GM13977 (cell line): ENCODE results near the gene MARK3.

Experiments used
- DNase-seq: peaks from one replicate; pipeline ENCODE4 v3.0.0; 2012; ENCODE audit warnings: low spot score
- CTCF ChIP-seq: IDR thresholded peaks from 2 replicates; pipeline ENCODE4 v1.5.1; 2012; ENCODE audit warnings: mild to moderate bottlenecking, control low read depth; ENCODE audit not compliant: insufficient read depth; ENCODE audit errors: extremely low read depth, missing control alignments
- in situ Hi-C: fragments of 300-500 bp; cut with MboI; formaldehyde crosslinking; loops from one replicate; pipeline ENCODE4 v1.12.0; 2022; ENCODE audit warnings: low sequenced_read_pairs, low pct_unique_long_range_greater_than_20kb, mixed read lengths, inconsistent platforms; ENCODE audit not compliant: unreplicated experiment

MARK3 gene

GRCh38 chr14:103456167-103456835 lies 71.1 kb downstream of the MARK3 start:
- no peak for TF ChIP-seq CTCF
- DNase-seq, result no peak
- in situ Hi-C loops, result no loop called here

GRCh38 chr14:103460415-103460814 lies 75.2 kb downstream of the MARK3 start:
- TF ChIP-seq CTCF, result no peak
- in situ Hi-C loops, result no loop called here
- DNase-seq, result no peak

GRCh38 chr14:103463149-103463548 lies 77.9 kb downstream of the MARK3 start:
- no peak for TF ChIP-seq CTCF
- no peak for DNase-seq
- in situ Hi-C loops, result no loop called here

- TF ChIP-seq CTCF, result no peak
- no peak for DNase-seq
- in situ Hi-C loops, result no loop called here
These were observed 78.6 kb downstream of the MARK3 start for GRCh38 chr14:103463851-103464250.

- no peak for TF ChIP-seq CTCF
- no peak for DNase-seq
- in situ Hi-C loops, result no loop called here
These were observed 87.7 kb downstream of the MARK3 start for GRCh38 chr14:103472939-103473338.

GRCh38 chr14:103474893-103475292 lies 89.7 kb downstream of the MARK3 start:
- no peak for DNase-seq
- in situ Hi-C loops, result no loop called here
- TF ChIP-seq CTCF, result no peak
